Fibroblast of villous mesenchyme (primary cell): ENCODE data around the gene PAX3. TPM values are rescaled to one million over a fixed set of nuclear protein-coding genes. Genes with fewer than 3 reads are reported as not detected.

Experiments used
- total RNA-seq: library from RNA; depleted of rRNA; stranded (reverse); fragments of >200 nt; gene quantifications from 2 replicates; pipeline ENCODE4 v1.2.3, GENCODE V29; 2012

Gene PAX3
- total RNA-seq, 1 donor: not detected

Other genes starting within 250 kb of the PAX3 start
- gene SGPP2, start 125.5 kb upstream of the PAX3 start, total RNA-seq: not detected in 2 replicates